DOHH2 (cell line): ENCODE results near the gene GGA2.

Source experiments
- H3F3A ChIP-seq: fragments of 200-600 bp; sonication (generic), shearing (Covaris generic); 2 replicates; pipeline ENCODE4 v1.6.0; 2016; ENCODE audit warnings: antibody characterized with exemption, mild to moderate bottlenecking; ENCODE audit not compliant: control insufficient read depth, insufficient read depth
- H3K27ac ChIP-seq: fragments of 200-600 bp; sonication (generic); 2 replicates; pipeline ENCODE4 v1.5.1; 2014; ENCODE audit warnings: low read depth, mild to moderate bottlenecking, low read length, moderate library complexity
- H3K27me3 ChIP-seq: fragments of 200-600 bp; sonication (generic); 2 replicates; pipeline ENCODE4 v1.6.1; 2014; ENCODE audit warnings: mild to moderate bottlenecking, low read length, mixed read lengths; ENCODE audit not compliant: control insufficient read depth
- H3K36me3 ChIP-seq: fragments of 200-600 bp; sonication (generic); 2 replicates; pipeline ENCODE4 v1.6.1; 2014; ENCODE audit warnings: mild to moderate bottlenecking, low read length, moderate library complexity, mixed read lengths; ENCODE audit not compliant: control insufficient read depth
- H3K4me1 ChIP-seq: fragments of 200-600 bp; sonication (generic); 2 replicates; pipeline ENCODE4 v1.6.1; 2014; ENCODE audit warnings: mild to moderate bottlenecking, low read length, mixed read lengths; ENCODE audit not compliant: control insufficient read depth
- H3K4me2 ChIP-seq: fragments of 200-600 bp; sonication (generic); 2 replicates; pipeline ENCODE4 v1.6.0; 2014; ENCODE audit warnings: mild to moderate bottlenecking, low read length, moderate library complexity
- H3K4me3 ChIP-seq: fragments of 200-600 bp; sonication (generic); 2 replicates; pipeline ENCODE4 v1.5.1; 2014; ENCODE audit warnings: mild to moderate bottlenecking, low read length, mixed read lengths
- H3K79me2 ChIP-seq: fragments of 200-600 bp; sonication (generic); 2 replicates; pipeline ENCODE4 v1.6.1; 2014; ENCODE audit warnings: mild to moderate bottlenecking, low read length, mixed read lengths; ENCODE audit not compliant: control insufficient read depth
- H3K9me2 ChIP-seq: fragments of 200-600 bp; sonication (generic); replicated peaks from 2 replicates; pipeline ENCODE4 v1.6.1; 2014; ENCODE audit warnings: mild to moderate bottlenecking, low read length, mixed read lengths; ENCODE audit not compliant: control insufficient read depth
- H3K9me3 ChIP-seq: fragments of 200-600 bp; sonication (generic); 2 replicates; pipeline ENCODE4 v1.6.1; 2014; ENCODE audit warnings: antibody characterized with exemption, low read length, mixed read lengths; ENCODE audit not compliant: control insufficient read depth, insufficient read depth
- H4K20me1 ChIP-seq: fragments of 200-600 bp; sonication (generic); 2 replicates; pipeline ENCODE4 v1.6.0; 2014; ENCODE audit warnings: low read depth, mild to moderate bottlenecking, antibody characterized with exemption, low read length, moderate library complexity; ENCODE audit not compliant: control insufficient read depth, insufficient read depth
- EZH2phosphoT487 ChIP-seq: fragments of 200-600 bp; sonication (generic); IDR thresholded peaks from 2 replicates; pipeline ENCODE4 v1.6.1; 2017; ENCODE audit warnings: borderline replicate concordance, mild to moderate bottlenecking, antibody characterized with exemption, low read length, moderate library complexity, mixed read lengths
- TF ChIP-seq, protein P1 (sequence below): fragments of 200-600 bp; sonication (generic); IDR thresholded peaks from one replicate; pipeline ENCODE4 v1.5.1; 2014; ENCODE audit warnings: antibody characterized with exemption, mild to moderate bottlenecking, low read depth, low read length; ENCODE audit not compliant: poor library complexity, severe bottlenecking

The GGA2 gene

DNA sequence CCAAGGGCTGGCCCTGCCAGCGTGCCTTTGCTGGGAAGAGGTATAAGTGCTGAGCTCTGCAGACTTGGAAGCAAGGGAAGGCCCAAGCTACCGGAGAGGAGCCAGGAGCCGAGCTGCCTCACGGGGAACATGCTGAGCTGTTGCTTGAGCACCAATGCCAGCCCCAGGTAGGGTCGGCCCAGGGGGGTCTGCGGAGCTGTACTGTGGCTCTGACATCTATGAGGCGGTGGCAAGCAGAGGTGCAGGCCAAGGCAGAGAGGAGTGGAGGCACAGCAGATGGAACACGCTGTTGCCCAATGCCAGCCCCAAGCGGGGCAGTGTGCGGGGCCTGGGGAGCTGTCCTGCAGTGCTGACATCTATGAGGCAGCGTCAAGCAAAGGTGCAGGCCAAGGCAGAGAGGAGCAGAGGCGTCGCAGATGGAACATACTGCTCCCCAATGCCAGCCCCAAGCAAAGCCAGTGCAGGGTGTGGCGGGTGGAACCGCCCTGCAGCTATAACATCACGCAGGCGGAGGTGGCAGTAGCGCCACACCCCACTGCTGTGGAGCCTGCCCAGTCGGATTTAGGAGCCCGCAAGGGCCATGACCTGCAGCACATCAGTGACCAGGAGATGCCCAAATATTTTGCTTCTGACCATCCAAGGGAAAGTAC, 10.0 kb downstream of the GGA2 start:
- Histone ChIP-seq H3K79me2 (peaks cover 100% of the 10 kb centered on the region), H3F3A (peaks cover 9% of the 10 kb centered on the region; the same call in 1 of the 2 replicates), H3K27ac (no peak overlapping the region), H3K9me2 (no peaks in the 10 kb centered on the region), H3K4me1 (peaks cover 84% of the 10 kb centered on the region), H4K20me1 (peaks cover 88% of the 10 kb centered on the region), H3K4me3 (peak overlapping the region; percentile 28), H3K4me2 (peak overlapping the region; percentile 44), H3K9me3 (no peaks in the 10 kb centered on the region), H3K27me3 (no peaks in the 10 kb centered on the region), H3K36me3 (peaks cover 99% of the 10 kb centered on the region)
- no peak for TF ChIP-seq EZH2phosphoT487
- TF ChIP-seq, protein P1, sequence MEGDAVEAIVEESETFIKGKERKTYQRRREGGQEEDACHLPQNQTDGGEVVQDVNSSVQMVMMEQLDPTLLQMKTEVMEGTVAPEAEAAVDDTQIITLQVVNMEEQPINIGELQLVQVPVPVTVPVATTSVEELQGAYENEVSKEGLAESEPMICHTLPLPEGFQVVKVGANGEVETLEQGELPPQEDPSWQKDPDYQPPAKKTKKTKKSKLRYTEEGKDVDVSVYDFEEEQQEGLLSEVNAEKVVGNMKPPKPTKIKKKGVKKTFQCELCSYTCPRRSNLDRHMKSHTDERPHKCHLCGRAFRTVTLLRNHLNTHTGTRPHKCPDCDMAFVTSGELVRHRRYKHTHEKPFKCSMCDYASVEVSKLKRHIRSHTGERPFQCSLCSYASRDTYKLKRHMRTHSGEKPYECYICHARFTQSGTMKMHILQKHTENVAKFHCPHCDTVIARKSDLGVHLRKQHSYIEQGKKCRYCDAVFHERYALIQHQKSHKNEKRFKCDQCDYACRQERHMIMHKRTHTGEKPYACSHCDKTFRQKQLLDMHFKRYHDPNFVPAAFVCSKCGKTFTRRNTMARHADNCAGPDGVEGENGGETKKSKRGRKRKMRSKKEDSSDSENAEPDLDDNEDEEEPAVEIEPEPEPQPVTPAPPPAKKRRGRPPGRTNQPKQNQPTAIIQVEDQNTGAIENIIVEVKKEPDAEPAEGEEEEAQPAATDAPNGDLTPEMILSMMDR, result no peak

DNA sequence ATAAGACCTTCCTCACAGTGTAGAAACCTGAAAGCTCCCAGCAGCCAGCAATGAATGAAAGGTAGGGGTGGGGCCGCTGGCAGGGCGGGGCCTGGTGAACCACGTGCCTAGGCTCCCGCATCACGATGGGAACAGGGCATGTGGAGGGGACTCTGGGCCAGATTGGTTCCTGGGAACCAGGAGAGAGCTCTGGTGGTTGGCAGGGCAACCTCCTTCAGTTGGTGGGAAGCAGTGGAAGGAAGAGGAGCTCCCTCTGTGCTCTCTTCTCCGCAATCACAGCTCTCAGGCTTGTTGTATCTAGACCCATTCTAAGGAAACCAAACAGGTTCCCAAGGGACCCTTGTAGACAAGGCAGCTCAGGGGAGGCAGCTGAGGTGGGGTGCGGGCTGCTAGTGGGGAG, 10.5 kb downstream of the GGA2 start:
- peak overlapping the region; percentile 8; the same call in 1 of the 2 replicates for H3K4me3 ChIP-seq
- peaks cover 79% of the 10 kb centered on the region for H3K4me1 ChIP-seq
- no peaks in the 10 kb centered on the region for H3K9me3 ChIP-seq
- no peaks in the 10 kb centered on the region for H3K9me2 ChIP-seq
- peaks cover 99% of the 10 kb centered on the region for H3K36me3 ChIP-seq
- TF ChIP-seq EZH2phosphoT487, result no peak
- TF ChIP-seq, protein P1, result no peak
- H3F3A ChIP-seq, result peaks cover 9% of the 10 kb centered on the region
- peaks cover 100% of the 10 kb centered on the region for H3K79me2 ChIP-seq
- H3K27me3 ChIP-seq, result no peaks in the 10 kb centered on the region
- H4K20me1 ChIP-seq, result peaks cover 83% of the 10 kb centered on the region
- no peak overlapping the region for H3K27ac ChIP-seq
- H3K4me2 ChIP-seq, result peak overlapping the region; percentile 44

DNA sequence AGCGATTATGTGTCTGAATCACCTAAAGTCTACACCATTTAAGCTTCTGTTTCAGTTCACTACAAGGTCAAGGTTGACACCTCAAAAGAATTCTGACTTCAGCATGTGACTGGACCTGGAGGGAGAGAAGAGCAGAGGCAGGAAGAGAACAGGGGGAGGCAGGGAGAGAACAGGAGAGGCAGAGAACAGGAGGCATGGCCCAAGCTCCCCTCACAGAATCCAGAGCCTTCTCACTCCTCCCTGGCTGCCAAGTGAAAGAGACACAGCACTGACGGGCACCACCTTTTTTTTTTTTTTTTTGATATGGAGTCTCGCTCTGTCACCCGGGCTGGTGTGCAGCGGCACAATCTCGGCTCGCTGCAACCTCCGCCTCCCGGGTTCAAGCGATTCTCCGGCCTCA, 11.4 kb downstream of the GGA2 start:
- Histone ChIP-seq H4K20me1 (peaks cover 80% of the 10 kb centered on the region), H3K4me1 (peaks cover 69% of the 10 kb centered on the region)

More for the DNA sequence above, 11.4 kb downstream of the GGA2 start:
- no peaks in the 10 kb centered on the region for H3K9me3 ChIP-seq
- H3K79me2 ChIP-seq, result peaks cover 100% of the 10 kb centered on the region
- H3K4me3 ChIP-seq, result no peak overlapping the region
- no peaks in the 10 kb centered on the region for H3K9me2 ChIP-seq
- no peak for TF ChIP-seq EZH2phosphoT487
- TF ChIP-seq, protein P1, result no peak
- H3K36me3 ChIP-seq, result peaks cover 99% of the 10 kb centered on the region
- H3K27me3 ChIP-seq, result no peaks in the 10 kb centered on the region
- H3K27ac ChIP-seq, result no peak overlapping the region
- peaks cover 13% of the 10 kb centered on the region for H3F3A ChIP-seq
- H3K4me2 ChIP-seq, result peak overlapping the region; percentile 44; the same call in 1 of the 2 replicates
